DMS114 treated with DMSO at 0.1 percent for 48 hours (cell line): ENCODE measurements around the gene UNG.
"Not testable (repeated sequence)": the region's sequence is repeated elsewhere in the genome, so short reads cannot be mapped to it uniquely, and the experiment has no call there.

Experiments
- DNase-seq: peaks from one replicate; lab custom pipeline; 2025; ENCODE audit not compliant: unreplicated experiment; lab: John Stamatoyannopoulos, UW

Gene UNG

DNA sequence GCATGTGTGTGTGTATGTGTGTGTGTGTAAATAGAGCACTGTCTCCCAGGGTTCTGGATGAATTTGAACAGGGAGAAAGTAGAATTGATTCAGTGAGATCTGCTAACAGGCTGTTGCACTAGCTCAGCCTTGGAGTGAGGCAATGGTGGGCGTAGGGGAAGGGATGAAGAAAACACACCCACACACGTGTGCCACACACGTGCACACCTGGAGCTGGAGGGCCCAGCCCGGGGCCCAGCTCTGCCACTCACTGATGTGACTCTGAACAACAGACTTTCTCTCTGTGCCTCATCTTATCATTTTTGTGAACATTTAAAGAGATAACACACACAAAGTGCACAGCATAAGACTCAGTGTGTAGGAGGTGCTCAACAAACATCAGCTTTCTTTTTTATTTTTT, 23.2 kb downstream of the UNG start:
- DNase-seq, result no peak

DNA sequence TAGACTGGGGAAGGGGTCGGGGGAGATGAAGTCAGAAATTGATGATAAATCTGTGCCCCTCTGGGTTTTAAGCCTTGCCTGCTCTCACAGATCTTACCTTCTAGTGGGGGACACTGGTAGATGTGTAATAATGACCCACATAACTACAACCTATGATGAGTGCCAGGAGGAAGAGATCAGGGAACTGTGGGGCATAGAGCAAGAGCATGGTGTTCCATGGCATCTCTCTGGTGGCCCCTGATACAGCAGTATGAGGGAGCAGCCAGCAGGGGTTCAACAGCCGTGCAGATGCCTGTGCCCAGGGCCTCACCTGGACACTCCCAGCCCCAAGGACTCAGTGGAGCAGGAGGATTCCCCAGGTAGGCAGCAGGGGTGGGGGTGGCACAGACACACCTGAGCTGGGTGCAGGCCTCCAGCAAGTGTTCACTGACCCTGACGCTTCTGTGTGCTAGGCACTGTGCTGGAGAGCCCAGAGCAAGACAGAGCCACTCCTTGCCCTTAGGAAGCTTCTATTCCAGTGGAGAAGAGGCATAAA, 24.0 kb downstream of the UNG start:
- no peak for DNase-seq

DNA sequence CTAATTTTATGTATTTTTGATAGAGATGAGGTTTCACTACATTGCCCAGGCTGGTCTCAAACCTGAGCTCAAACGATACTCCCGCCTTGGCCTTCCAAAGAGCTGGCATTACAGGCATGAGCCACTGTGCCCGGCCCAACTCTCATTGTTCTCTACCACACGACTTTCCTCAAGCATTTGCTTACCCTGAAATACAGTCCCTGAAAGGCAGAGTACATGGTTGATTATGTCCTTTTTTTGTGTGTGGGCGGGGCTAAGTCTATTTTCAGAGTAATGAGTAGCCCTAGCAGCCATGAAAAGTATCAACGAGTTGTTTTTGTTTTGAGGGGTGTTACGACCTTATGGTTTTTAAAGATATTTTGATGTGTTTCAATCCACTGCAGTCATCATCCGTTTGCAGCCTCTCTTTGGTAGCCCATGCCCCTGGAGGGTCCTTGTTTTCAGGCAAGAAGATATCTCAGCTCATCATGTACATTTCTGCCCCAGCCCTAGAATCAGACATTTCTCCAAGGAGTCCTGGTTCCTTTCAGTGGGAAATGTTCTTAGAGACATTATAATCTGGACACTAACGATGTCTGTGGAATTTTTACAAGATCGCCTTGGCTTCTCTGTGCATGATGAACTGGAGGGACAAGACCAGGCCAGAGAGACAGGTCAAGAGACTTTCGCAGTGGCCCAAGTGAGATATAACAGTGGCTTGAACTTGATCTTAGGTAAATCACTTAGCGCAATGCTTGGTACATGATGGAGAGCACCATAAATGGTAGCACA, 27.7 kb downstream of the UNG start:
- DNase-seq, result no peak

DNA sequence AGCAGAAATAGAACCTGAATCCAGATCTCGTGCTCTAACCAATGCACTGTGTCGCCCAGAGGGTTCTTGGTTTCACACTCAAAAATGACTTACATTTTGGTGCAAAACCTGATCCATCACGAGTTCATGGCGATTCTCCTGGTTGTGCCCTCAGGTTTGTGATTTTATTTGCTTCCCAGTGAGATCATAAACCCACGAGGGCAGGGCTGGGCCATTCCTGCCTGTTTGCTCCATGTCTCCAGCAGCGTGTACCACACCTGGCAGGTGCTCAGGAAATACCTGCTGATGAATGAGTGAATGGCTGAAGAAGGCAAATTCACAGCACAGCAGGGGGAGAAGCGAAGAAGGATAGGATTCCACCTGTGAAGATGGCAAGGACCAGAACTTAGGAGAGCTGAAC, 28.4 kb downstream of the UNG start:
- no peak for DNase-seq

DNA sequence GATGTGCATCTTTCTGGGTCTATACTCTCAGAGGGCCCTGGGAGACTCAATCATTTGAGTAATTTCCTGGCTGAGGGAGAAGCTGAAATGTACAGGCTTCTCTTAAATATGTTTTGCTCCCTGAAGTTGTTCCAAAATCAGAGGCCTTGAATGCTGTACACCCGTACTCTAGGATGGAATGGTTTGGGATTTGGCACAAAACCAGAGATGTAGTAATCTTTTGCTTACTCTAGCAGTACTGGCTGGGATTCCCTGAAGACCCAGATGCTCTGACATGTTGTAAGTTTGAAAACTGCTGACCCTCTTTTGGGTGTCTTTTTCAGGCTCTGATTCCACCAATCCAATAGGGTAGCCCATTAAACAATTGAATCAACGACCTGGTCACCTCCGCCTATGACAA, 29.4 kb downstream of the UNG start:
- no peak for DNase-seq

DNA sequence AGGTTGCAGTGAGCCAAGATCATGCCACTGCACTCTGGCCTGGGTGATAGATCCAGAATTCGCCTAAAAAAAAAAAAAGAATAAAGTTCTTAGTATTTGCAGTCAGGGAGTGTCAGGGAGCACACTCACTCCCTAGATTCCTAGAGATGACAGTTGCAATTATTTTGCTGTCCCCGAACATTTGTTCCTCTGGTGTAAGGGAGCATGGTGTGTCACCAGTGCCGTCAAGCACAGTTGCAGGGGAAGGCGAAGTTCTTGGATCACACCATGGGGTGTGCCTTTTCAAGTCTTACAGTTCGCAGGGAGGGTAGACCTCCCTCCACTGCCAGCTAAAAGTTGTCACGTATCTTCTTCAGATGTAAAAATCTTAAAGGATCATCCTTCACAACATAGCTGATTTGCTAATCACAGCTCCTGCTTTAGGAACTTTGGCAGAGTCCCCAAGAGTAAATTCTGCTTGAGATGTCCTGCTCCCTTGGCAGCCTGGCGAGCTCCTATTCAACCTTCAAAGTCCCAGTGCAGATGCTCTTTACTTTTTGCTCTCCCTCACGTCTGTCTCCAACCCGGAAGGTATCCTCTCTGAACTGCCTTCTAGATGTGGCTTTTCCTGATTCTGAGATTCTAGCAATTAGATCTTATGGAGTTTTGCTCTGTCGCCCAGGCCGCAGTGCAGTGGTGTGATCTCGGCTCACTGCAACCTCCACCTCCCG, 30.3 kb downstream of the UNG start:
- no peak for DNase-seq

DNA sequence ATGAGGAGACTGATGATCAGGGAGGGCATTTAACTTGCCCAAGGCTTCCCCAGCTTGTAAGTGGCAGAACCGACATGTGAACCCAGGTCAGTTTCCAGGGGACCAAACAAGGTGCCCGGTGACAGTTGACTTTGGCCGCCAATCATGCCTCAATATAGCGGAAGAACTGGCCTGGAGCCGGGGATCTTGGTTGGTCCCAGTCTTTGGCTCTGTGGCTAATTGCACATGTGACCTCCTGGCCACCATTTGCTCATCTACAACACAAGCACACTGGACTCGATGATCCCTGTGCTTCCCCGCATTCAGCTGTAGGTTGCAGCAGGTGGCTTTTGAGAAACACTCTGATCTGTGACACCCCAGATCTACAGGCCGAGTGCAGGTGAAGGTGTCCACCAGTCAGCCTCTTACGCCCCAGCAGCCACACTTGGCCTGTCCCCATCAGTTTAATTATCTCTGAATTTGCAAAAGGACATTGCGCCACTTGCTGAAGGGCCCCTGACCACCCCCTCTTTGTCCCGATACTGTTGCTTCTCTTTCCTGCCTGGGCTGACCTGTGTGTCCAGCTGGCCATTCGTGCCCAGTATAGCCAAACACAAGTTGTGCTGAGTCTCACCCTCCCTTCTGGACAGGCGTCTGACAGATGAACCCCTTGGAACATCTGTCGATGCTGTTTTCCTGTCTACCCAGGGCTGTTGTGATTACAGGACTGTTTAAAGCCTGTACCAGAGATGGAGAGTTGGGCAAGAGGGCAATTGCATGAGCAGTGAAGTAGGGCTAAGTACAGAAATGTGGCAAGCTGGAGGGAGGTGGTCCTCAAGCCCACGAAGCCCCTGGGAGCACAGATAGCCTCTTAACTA, 33.1 kb downstream of the UNG start:
- DNase-seq, result no peak

DNA sequence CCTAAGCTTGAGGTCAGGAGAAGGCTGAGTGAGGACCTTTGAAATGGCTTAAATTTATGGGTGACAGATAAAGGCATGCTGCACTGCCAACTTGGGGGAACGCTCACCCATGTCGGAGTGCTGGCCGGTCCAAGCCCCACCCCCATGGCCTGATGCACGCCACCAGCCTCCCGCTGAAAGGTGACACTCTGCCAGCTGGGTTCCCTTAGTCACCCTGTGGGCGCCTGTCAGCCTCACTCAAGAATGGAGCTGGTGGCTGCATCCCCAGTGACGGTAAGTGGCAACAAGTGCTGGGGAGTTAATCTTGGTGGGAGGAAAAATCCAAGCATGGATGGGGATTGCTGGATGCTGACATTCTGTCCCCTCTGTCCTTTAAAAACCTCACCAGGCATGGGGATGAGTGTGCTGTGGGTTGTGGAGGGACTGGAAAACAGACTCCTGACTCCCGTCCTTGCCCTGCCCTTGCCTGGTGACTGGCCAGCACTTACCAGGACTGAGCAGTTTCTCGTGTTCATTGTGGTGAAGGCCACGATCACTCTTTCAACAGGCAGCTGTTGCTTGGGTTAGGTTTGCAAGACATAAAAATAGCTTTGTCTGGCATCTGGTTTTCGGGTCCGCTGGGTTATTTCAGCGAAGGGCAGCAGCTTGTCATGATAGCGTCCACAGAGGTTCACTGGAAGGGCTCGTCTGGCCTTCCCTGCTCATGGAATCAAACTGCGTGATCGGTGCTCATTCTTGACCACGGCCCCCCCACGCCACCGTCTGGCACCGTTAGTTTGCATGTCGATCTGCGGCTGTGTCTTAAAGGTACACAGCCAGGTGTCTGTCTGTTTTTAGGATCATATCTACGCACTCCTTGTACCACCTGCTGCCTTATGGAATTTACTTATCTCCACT, 34.0 kb downstream of the UNG start:
- no peak for DNase-seq

DNA sequence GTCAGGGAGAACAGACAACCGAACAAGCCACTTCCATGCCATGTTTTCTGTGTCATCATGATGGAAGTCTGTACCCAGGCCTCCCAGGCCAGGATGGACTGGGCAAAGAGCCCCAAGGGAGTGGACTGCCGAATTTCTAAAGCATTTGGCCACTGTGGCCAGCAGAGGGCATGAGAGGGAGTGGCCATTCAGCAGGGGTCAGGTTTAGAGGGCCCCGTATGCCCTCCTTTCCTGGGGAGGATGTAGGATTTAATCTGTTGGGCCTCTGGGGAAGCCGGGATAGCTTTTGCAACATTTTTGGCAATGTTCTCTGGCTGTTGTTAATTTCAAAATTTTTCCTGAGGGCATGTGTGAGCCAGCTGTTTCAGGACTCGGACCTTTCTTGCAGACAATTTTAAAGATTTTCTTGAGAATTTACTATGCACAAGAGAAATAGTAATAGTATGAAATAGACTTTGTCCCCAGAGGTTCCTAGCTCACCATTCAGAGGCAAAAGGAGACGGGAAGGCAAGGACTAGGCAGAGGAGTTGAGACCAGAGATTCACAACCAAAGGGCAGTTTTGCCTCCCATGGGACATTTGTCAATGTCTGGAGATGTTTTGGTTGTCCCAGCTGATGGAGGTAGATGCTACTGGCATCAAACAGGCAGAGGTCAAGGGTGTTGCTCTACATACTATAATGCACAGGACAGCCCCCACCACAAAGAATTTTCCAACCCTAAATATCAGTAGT, 37.0 kb downstream of the UNG start:
- DNase-seq, result no peak

DNA sequence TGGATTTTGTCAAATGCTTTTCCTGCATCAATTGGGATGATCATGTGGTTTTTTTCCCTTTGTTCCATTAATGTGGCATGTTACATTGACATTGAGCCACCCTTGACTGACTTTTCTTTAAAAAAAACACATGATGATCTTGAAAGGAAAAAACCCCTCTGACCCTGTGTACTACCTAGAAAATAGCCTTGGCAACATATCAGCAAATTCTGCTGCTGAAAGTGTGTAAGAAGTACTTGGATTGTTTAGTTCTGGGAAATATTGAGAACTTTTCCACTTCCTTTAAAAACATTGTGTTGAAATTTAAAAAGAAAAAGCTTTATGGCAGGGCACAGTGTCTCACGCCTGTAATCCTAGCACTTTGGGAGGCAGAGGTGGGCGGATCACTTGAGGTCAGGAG, 39.7 kb downstream of the UNG start:
- DNase-seq, result no peak

DNA sequence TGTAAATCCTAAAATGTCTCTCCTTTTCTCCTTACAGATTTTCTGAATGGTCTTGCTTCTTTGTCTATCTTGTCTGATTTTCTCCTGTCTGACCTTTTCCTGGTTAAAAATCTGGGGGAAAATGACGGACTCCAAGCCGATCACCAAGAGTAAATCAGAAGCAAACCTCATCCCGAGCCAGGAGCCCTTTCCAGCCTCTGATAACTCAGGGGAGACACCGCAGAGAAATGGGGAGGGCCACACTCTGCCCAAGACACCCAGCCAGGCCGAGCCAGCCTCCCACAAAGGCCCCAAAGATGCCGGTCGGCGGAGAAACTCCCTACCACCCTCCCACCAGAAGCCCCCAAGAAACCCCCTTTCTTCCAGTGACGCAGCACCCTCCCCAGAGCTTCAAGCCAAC, 42.0 kb downstream of the UNG start:
- DNase-seq, result no peak

DNA sequence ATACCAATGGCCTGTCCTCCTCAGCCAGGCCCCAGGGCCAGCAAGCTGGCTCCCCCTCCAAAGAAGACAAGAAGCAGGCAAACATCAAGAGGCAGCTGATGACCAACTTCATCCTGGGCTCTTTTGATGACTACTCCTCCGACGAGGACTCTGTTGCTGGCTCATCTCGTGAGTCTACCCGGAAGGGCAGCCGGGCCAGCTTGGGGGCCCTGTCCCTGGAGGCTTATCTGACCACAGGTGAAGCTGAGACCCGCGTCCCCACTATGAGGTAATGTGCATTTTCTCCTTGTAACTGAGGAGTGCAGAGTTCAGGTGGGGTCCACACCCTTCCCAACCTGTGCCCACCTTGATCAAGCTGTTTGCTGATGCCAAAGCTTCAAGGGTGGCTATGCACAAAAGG, 42.4 kb downstream of the UNG start:
- no peak for DNase-seq

DNA sequence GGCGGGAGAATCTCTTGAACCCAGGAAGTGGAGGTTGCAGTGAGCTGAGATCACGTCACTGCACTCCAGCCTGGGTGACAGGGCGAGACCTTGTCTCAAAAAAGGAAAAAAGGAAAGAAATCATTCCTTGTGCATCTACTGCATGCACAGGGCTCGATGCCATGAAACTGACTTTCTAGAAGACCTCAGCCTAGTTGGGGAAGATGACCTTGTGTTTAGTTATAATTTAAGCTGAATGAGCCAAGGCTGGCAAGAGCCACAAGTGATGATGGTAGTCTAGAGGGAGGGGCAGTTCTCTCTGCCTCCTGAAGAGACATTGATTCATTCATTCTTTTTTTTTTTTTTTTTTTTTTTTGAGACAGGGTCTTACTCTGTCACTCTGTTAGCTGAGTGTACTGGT, 43.2 kb downstream of the UNG start:
- no peak for DNase-seq

DNA sequence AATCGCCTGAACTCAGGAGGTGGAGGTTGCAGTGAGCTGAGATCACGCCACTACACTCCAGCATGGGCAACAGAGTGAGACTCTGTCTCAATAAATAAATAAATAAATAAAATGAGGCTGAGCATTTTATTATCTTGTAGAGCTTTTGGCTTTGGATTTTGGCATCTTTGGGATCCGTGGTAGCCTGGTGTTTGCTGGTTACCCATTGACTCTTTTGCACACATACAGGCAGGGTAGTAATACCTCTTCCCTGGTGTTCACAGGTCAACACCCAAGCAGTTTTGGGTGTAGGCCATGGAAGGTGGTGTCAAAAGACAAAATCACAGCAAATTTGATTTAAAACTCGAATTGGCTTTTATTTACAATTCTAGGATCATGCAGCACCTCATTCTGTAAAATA, 46.8 kb downstream of the UNG start:
- no peak for DNase-seq

DNA sequence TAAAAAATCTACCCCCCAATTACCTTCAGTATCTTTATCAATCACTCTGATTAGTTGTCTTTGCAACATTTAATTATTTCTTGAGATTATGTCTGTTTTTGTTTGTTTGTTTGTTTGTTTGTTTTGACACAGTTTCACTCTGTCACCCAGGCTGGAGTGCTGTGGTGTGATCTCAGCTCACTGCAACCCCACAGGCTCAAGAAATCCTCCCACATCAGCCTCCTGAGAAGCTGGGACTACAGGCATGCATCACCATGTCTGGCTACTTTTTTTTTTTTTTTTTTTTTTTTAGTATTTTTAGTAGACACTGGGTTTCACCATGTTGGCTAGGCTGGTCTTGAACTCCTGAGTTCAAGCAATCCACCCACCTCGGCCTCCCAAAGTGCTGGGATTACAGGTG, 49.7 kb downstream of the UNG start:
- not testable (repeated sequence) for DNase-seq

DNA sequence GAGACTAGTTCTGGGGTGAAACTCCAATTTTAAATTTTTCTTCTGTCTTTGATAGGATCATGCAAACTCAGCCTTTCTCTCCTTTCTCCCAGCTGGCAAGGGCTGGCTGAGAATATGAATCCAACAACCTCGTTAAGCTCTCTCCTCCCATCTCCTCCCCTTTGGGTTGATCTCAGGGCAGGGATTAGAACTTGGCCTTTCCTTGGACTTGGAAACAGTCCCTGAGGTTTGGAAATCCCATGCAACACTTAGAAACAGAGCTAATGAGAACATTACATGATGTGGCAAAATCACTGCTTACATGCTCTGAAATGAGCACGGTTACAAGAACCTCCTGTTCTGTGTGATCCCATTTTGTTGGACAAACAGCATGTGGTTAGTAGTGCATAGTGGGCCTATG, 50.6 kb downstream of the UNG start:
- no peak for DNase-seq

DNA sequence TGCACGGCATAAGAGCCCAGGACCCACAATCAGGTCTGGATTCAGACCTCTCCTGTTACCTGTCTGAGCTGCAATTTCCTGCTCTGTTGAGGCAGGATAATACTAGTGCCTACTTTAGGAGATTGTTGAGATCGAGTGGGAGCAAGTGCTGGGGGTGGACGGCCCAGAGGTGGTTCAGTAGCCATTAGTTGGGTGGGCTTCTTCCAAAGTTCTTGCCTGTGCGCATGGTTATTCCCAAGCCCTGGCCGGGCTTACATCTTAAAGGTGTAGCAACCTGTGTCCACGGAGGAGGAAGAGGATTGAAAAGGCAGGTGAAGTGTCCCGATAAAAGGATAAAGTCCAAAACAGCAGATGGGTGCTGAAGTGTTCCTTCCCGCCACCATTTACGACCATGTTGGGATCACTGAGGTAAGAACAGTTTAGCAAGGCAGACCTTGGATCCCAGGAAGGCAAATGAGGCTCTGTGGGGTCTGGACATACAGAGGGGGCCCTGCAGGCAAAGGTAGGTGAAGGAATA, 52.8 kb downstream of the UNG start:
- no peak for DNase-seq

DNA sequence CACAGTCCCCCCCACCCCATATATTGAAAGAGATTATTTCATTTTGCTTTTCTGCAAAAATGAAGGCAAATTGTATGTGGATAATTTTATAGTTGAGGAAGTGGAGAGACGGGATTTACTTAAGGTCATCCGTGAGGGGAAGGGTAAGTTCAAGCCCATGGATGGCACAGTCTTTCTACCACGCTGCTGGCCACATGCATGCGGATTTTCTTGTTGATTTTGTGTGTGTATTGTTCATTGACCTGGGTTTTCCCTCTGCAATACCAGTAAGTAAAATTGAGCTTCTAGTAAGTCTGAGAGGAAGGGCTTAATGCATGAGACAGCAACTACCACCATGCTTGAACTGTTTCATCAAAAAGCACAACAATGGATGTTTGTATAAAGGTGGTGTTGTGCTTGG, 54.1 kb downstream of the UNG start:
- no peak for DNase-seq

DNA sequence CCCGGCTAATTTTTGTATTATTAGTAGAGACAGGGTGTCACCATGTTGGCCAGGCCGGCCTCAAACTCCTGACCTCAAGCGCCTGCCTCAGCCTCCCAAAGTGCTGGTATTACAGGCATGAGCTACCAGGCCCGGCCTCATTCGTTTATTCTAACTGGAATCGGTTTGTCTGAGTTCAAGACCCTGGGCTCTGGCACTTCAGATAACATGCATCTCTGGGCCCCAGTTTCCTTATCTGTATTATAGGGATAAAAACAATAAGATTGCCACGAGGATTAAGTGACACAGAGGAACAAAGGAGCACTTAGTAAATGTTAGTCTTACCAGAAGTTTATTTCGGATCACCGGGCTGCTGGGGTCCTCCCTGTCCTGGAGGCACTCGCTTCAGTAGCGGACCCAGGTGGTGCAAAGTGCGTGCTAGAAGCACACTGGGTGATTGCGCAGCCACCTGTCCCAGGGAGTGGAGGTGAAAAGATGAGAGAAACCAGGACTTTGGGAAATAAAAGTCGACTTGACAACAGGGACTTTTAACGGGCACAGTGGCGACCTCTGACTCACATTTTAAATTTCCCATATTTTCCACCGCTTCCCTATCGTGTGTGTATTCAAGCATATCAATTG, 56.5 kb downstream of the UNG start:
- no peak for DNase-seq
